Islet precursor cell (in vitro differentiated cells): ENCODE data around the gene NRP1.
"Not testable (repeated sequence)": the region's sequence is repeated elsewhere in the genome, so short reads cannot be mapped to it uniquely, and the experiment has no call there.

ENCODE experiments used
- DNase-seq: peaks from one replicate; pipeline ENCODE4 v3.0.0-alpha.2; 2018

NRP1 gene

DNA sequence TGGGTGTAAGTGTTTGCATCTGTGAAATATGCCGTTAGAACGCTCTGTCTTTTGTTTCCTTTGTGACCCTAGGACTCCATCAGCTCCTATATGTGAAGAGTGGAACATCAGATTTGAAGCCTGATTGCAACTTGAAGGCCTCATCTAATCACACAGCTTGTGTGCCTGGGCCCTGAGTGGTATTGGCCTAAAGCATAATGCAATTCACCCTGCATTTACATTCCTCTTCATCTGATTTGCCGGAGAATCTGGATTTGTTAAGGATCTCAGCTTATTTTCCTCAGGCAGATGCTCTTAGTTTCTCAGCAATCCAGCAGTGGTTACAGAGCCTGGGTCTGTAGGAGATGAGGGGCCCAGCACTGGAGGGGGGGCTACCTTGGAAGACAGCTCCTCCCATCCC is 193.2 kb downstream of the NRP1 start:
- no peak for DNase-seq

DNA sequence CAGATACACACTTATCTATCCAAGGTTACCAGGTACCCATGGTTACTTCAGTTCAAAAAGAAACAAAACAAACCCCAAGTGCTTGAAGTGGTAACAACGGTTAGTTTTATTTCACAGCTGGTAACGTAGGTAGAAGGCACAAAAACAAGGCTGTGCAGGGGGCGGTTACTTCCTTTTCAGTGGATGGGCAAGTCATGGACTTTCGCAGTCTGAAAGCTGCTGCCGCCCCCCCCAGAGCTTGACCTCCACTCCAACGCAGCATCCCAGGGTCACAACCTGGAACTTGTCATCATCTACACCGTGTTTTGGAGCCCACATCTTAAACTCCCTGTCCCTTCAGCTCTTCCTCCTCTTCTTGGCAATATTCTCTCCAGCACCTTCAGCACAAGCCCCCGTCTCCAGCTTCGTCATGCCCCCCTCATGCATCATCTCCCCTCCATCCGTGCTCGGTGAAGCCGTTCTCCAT is 195.3 kb downstream of the NRP1 start:
- no peak for DNase-seq

DNA sequence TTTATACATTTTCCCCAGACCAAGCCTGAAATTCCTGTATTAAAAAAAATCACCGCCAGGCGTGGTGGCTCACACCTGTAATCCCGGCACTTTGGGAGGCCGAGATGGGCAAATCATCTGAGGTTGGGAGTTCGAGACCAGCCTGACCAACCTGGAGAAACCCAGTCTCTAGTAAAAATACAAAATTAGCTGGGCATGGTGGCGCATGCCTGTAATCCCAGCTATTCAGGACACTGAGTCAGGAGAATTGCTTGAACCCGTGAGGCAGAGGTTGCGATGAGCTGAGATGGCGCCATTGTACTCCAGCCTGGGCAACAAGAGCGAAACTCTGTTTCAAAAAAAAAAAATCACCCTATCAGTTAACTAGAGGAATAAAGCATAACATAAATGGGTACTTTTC is 195.8 kb downstream of the NRP1 start:
- DNase-seq = not testable (repeated sequence)

DNA sequence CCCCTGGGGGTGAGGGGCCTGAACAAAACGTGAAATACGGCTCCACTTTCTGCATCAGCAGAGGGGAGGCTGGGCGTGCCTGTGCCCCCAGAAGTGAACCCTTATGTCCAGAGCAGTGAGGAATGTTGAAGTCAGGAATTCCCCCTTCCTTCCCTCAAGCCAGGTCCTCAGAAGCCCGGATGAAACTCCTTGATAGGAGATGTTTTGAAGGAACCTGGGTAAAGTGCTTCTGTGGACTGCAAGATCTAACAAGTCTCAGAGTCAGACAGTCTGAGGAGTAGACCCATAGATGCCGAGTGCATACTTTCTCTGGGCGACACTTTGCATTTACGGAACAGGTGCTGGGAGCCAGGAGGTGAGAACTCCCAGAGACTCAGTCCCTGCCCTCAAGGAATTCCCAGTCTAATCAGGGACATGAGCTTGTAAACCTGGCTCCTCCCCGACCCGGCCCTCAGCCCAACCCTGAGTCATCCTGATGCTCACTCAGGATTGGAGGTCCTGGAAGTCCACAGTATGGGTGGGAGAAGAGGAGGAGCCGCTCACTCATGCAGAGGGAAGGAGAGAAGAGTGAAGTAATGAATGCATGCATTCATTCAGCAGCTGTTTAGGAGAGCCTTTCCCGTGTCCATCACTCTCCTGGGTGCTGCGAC is 197.0 kb downstream of the NRP1 start:
- no peak for DNase-seq

DNA sequence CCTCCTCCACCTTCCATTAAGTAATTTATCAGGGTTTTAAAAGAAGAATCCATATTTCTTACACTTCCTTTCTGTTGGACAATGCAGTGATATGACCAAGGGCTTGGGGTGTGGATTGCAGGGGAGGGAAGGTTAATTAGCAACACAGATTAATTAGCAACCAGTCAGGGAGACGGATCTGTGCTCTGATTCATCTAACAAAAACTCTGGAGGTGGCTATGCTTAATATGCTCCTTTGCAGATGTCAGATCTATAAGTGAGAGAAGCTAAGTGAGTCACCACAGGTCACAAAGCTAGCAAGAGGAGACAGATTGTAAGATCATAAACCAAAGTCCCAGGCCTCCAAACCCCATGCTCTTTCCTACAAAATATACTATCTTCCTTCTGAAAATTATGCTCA is 197.7 kb downstream of the NRP1 start:
- DNase-seq = no peak

DNA sequence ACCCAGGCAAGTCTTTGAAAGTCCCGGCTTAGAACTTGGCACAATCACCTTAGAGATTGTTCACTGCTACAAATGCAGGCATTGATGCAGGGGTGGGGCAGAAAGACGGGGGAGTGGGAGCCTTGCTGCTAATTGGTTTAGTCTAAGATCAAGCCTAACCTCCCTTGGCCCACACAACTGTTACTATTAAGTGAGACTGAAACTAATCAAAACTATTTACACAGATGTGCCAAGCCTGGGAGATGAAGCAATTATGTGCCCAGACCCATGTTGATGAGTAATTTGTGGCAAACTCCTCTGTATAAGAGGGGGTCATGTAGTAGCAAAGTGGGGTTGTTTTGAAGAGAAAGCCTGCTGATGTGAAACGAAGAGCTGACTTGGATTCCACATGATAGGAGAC is 198.2 kb downstream of the NRP1 start:
- DNase-seq = no peak

DNA sequence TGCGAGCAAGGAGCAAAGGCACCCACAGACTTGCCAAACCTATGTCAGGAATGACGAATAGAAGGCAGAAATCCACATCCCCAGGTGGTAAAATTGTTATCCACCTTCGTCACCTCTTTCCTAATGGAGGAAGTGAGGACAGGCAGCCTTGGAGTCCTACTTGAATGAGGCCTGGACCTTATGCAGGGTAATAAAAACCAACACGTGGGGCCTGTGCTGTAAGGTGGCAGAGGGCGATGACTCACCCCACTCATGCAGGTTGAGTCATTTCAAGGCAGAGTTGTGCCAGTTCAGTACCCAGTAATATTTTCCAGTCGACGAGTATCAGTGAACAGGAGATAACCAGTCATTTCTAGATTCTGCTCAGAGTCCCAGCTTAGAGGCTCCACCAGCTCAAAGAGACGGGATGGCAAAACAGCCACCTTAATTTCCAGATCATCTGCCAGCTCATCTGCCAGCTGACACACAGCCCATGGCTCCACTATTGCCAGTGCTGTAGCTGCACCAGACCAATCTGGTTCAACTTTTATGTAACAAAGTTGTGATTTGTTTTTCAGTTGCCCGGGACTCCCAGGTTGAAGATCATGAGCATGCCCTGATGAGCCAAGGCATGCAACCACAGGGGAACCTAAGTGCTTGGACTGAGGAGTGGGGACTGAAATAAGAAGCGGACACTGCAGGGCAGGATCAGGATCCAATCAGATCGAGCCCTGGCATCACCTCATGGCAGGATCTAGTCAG is 200.3 kb downstream of the NRP1 start:
- peak; percentile 63 for DNase-seq

DNA sequence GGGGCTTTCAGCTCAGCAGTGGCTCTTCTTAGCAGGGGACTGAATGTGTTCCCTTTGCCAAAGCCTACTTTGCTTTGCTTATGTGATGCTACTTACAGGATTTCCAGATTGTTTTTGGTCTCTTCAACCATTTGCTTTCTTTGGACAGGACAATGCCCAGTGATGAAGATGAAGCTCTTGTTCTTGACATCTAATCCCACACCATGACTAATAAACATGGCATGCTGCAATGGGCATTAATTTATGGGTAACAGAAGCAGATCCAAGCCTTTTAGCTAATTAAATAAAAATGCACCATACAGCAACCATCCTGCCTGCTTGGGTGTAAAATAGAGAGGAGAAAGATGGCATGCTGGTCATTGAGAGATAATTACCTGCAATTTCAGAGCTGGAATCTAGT is 200.9 kb downstream of the NRP1 start:
- DNase-seq = no peak

DNA sequence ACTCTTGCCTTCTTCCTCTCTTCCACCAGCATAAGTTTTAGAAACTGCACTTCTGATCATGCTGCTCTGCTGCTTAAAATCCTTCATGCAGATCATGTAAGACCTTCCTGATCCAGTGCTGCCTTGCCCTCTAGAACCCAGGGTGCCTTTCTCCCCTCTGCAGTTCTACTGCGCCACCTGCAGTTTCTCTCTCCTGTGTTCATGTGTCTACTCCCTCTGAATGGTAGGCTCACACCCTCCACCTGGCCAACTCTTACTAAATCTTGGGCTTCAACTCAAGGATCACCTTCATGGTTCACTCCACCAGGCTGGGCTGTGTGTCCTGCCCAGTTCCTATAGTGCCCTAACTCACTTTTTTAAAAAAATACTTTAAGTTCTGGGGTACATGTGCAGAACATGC is 201.8 kb downstream of the NRP1 start:
- DNase-seq = no peak

DNA sequence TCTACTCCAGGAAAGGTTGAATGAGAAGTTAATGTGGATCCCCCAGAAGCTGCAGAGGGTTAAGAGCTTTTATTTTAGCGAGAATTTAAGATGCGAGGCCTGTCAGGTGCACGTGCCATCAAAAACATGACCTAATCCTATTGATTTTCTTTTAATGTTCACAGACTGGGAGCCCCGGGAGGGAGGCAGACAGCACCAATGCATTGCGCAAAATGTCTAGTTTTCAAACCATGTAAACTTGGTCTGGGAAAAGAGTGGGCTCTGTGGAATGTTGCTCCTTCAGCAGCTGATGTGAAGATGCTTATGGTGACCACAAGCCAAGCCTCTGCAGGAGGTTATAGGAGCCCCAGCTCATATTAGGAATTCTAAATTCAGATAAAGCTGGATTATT is 204.5 kb downstream of the NRP1 start:
- no peak for DNase-seq

DNA sequence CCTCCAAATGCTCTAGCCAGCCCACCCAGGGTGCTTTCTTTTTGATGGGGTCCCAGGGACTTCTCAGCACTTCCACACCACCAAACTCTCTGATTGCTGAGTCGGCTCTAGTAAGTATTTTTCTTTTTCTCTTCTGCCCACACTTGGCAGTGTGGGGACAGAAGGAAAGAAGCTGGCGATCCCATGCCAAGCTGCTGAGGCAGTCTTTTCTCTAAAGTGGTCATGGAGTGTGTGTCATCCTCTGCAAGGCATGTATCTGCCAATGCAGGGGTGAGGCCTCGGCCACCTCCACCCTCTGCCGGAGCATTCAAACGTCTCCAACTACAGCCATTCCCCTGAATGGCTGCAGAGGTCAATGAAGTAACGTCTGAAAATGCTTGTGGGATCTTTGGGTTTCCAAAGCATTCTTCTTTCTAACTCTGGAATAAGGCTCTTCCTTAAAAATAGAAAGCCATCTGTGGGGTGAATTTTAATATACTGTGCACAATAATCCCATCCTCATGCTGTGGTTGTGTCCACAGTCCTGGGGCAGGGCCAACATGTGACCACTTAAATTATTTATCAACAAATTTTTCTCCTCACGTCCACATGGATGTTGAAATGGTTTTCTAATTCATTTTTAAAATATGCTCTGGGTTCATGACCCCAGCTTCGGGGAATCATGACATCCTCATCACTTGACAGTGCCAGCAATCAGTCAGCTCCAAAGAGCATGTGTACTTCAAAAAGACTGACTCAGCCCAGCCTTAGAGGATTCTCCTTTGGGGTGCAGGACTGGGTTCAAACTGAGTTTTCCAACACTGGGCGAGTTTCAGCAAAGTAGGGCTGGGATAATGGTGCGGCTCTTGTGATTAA is 205.1 kb downstream of the NRP1 start:
- peak; percentile 39 for DNase-seq

DNA sequence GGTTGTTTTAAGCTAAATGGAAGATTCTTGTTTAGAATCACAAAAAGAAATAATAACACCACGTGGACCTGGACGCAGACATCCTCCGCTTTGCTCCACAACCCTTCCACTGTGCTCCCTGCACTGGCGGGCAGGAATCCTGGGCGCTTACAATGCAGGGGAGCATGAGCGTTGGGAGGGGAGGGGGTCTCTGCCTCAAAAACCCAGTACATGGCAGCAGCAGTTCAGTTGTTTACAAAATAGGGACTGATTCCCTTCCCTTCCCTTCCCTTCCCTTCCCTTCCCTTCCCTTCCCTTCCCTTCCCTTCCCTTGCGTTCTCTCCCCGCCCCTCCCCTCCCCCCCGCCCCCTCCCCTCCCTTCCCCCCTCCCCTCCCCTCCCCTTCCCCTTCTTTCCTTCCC is 206.8 kb downstream of the NRP1 start:
- no peak for DNase-seq
